NCI-H82 treated with DMSO at 0.1 percent for 48 hours (cell line): Measurements from ENCODE around the gene RGP1.
A peak's percentile ranks its signal among the peaks of the same experiment; 100 is the strongest.

ENCODE experiments used
- DNase-seq: peaks from one replicate; lab custom pipeline; 2025; ENCODE audit not compliant: unreplicated experiment; lab: John Stamatoyannopoulos, UW

RGP1 gene

DNA sequence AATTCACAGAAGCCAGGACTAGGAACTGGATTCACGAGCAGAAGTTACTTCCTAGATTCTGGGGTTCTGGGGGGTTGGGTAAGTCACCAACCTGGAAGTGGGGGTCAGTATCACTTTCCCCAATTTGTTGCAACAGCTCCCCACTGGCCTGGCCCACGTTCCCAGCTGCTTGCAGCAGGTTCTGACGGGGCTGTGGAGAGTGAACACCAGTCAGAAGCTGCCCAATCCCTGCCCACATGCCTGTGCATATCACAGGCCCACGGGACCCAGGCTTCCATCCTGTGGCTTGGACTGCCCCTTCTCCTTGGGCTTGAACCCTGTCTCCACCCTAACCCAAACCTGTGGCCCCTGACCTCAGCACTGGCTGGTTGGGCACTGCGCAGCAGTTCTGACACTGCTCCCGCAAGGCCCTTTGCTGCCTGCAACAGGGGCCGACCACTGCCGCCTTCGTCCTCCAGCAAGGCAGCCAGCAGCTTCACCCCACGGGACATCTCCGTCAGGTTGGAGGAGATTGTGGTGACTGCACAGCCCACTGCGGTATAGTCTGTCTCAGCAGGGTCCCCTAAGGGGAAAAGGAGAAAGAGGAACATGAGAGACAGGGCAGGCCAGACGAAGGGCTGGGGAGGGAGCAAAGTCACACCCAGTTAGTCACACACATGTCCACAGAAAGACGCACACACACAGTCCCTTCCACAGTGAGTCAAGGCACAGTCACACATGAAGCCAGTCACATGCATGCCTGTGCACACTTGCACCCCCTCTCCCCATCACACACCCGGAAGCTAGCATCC, 30.2 kb upstream of the RGP1 start:
- DNase-seq: no peak

DNA sequence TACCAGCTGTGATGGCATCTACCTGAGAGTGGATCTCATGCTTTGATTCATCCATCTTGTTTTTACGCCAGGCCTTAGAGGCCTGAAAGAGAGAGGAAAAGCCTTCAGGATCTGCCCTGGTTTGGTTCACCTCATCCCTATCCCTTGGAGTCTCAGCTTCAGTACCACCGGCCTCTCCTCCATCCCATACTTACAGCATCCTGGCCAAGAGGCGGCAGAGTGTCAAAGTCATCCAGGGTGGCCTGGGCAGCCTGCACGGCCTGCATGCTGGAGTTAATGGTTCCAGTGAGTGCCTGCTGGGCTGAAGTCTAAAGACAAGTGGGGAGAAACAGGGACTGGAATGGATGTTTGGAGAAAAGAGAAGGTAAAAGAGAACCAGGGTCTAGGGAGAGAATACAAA, 29.5 kb upstream of the RGP1 start:
- no peak for DNase-seq

DNA sequence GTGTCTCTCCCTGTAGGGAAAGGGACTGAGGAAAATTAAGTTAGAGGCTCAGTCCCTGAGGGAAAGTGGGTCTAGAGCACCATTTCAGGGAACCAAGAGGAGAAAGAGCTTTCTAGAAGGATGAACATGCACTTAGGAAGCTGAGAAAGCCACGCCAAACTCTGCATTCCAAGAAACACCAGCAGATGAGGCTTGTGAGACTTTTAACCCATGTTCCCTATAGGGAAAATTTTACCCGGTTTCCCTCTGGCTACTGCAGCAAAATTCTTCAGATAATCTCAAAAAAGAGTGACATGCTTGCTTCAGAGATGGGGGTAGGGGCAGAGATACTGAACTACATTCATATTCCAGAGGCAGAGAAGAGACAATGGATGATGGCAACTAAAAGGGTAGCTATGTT, 25.7 kb upstream of the RGP1 start:
- no peak for DNase-seq

DNA sequence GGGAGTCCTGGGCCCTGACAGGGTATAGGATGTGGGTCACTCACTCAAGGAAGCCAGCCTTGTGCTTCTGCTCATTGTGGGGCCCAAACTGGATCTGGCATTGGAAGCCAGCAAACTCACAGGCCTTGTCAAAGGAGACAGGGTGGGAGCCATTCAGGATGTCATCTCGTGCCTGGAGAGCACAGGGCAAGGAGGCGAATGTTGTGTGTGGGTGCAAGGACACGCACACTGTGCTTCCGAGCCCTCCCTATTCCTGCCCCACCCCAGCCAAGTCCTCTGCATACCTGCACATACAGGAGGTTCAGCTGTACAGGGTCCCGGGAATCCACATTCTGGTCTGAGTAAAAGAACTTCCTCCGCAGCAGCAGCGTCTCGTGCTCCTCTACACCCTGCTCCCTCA, 25.2 kb upstream of the RGP1 start:
- no peak for DNase-seq

DNA sequence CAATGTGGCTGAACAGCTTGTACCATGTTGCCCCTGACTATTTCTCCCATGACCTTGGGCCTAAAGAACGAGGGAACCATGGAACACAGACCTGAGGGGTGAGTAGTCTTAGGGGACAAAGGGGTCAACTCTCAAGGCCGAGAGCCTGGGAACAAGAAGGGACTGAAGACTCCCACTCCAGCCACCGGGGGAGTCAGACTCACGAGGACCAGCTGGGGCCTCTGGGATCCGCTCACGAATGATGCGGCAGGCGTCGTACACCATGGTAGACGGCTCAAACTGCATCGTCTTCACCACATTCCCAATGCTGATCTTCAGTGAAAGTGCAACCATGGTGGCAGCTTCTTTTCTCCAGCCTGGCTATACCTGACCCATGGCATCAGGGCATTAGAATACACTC, 23.7 kb upstream of the RGP1 start:
- DNase-seq: no peak

DNA sequence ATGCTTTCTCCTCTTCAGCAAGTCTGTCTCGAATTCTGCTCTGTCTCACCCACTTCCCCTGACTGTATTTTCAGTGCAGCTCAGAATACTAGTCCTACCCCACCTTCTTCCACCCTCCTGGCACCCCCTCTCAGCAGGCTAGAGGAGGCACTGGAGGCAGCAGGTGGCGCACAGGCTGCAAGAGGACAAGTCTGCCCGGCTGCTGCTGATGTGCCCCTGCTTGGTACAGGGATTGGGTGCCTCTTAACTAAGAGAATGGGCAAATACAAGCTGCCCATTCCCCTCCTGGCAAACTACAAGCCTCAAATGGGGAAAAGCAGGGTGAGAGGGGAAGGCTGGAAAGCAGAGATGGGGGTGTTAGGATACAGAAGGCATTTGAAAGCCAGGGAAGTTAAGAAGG, 22.2 kb upstream of the RGP1 start:
- no peak for DNase-seq

DNA sequence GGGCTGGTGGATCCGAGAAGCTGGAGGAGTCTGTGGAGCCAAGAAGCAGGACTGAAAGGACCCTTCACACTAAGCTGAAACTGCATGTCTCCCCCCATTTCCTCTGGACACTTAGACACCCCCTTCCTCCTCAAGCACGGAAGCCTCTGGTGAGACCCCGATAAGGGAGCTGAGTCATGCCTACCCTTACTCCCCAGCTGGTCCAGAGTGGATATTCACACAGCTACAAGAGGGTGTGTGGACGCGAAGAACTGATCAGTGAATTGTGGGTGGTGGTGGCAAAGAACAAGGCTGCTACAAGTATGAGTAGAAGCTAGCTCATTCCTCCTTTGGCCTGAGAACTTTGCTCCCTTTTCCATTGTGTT, 21.4 kb upstream of the RGP1 start:
- no peak for DNase-seq

DNA sequence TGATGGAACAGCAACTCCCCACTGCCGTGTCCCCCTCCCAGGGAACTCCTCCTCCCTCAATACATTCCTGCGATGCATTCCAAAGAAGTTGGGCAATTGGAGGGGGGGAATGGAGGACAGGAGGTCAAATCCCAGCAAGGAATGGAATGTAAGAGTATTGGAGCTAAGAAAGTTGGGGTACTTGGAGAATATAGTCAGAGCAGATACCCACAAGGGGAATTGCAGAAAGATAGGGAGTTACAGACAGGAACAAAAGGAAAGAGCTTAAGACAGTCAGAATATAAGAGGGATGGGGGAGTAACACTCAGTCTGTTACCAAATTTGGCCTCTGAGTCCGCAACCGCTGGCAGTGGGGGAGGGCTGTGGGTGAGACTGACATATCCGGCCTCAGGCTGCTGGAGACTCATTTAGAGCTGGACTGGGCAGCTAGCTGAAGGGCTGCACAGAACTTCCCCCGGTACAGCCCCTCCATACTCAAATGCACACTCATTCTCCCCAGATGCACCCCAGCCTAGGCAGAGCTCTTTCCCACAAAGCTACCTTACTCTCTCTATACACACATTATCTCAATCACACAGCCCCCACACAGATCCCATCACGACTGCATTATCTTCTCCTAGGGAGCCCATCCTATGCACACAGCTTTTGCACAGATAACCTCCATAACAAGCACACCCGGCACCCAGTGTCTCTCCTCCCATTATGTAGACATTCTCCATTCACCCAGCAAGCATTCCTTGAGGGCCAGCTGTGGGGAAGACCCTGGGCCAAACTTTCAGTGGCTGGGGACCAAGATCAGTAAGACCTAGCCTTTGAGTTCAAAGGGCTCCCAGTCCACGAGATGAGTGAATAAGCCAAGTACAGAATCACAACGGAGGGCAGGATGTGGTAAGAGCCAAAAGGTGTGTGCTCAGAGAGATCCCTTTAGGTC, 20.8 kb upstream of the RGP1 start:
- DNase-seq: no peak

DNA sequence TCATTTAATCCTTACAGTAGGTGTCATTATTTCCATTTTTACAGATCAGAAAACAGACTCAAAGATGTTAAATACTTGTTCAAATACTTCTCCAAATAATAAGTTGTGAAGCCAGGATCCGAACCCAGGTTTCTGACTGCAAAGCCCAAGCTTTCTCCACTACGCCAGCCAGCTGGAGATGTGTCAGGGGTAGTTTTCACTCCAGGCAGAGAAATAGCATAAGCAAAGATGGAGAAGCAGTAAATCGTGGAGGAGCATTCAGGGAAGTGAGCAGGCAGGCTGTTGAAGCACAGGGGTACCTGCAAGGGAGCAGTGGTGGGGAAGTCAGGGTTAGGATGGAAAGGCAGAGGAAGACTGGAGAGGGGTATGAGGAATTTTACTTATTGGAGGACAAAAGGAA, 20.0 kb upstream of the RGP1 start:
- no peak for DNase-seq

DNA sequence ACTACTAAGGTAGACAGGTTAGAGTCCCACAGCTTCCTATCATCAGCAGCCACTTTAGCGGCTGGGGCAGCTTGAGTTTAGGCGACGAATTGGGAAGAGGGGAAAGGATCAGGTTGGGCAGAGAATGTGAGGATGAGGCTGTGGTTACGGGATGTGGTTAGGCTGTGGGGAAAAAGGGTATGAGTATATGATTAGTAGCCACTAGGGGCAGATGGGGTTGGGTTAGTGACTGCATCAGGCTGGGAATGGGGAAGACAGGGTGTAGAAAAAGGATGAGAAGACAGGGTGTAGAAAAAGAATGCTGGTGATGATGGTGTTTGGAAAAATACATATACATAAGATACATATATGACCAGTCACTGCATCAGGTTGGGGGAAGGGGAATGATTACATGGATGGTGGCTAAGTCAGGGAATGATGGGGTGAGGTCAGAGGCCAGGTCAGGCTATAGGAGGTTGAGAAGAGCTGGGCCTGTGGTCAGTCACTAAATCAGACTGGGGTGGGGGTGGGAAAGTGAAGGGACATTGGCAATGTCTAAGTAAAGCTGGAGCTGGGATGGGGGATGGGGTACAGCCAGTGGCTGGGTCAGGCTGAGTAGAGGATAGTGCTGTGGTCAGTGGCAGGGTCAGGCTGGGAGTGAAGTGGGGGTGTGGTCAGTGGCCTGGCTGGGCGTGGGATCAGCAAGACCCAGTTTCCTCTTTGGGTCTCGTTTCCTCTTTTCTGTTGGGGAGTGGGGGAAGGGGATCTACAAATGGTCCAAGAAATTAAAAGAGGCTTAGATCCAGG, 19.2 kb upstream of the RGP1 start:
- no peak for DNase-seq

DNA sequence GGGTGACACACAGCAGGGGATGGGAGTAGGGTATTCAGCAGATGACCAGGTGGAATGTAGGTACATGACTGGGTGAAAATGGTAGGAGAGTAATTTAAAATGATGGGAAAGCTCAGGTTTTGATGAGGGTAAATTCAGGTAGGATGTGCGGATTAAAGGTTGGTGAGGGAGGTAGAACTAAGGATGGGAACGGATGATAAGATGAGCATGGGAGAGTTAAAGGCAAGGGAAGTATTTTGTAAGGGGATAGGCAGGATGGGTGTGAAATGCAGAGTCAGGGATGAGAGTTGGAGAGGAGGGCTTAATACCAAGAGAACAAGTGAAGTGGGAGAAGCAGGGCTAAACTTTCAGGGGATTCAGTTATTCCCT, 18.6 kb upstream of the RGP1 start:
- no peak for DNase-seq

DNA sequence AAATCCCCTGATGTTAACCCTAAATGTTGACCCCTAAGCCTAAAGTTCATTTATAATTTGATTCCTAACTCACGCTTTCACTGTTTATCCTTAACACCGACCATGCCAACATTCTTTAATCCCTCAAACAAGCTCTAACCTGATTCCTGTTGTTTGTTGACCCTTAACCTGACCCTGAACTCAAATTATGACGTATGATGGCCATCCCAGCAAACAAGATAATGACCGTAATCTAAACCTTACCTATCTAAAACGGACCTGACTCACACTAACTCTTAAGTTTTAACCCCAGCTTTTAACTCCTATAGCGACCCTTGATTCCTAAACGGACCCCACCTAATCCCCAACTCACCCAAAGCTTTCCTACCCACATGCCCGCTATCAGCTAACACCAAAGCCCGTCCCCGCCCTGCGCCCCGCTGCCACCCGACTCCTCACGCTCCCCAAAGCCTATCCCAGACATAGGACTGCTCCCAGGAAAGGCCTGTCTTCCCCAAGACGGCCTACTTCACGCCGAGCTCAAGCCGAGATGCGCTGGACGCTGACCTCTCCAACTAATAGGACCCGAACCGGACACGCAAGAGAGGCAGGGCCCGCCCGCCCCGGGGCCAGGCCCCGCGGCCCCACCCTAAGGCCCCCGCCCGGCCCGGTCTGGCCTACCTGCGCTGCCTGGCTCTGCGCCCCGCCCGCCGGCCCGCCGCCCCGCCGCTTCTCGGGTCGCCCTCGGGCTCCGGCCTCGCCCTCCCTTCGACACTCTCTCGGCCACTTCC, 17.5 kb upstream of the RGP1 start:
- no peak for DNase-seq

DNA sequence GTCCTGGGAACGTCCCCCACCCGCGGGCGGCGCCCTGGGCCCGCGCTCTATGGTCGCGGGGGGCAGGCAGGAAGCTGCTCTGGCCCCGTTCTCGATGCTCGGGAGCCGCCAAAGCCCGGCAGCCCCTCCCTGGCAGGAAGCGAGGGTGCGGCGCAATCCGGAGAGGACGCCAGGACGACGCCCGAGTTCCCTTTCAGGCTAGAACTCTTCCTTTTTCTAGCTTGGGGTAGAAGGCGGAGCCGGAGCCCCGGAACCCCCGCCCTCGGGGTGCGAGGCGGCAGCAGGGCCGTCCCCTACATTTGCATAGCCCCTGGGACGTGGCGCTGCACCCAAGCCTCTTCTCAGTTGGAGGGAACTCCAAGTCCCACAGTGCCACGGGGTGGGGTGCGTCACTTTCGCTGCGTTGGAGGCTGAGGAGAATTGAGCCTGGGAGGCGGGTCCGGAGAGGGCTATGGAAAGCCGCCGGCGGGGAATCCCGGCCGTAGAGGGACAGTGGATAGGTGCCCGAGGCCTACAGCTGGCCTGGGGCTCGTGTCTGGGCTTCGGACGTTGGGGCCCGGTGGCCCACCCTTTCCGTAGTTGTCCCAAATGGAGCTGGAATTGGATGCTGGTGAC, 16.8 kb upstream of the RGP1 start, which contains the start of the genes CREB3 and TLN1:
CREB3 (plus strand) TSS at position 482 of the 615 bp plus-strand sequence; CDS start at position 589, 107 bp downstream.
TLN1 (minus strand) TSS at position 11 of the 615 bp plus-strand sequence. CDS start 6,501 bp downstream, outside the sequence.
- peak; percentile 92 for DNase-seq

DNA sequence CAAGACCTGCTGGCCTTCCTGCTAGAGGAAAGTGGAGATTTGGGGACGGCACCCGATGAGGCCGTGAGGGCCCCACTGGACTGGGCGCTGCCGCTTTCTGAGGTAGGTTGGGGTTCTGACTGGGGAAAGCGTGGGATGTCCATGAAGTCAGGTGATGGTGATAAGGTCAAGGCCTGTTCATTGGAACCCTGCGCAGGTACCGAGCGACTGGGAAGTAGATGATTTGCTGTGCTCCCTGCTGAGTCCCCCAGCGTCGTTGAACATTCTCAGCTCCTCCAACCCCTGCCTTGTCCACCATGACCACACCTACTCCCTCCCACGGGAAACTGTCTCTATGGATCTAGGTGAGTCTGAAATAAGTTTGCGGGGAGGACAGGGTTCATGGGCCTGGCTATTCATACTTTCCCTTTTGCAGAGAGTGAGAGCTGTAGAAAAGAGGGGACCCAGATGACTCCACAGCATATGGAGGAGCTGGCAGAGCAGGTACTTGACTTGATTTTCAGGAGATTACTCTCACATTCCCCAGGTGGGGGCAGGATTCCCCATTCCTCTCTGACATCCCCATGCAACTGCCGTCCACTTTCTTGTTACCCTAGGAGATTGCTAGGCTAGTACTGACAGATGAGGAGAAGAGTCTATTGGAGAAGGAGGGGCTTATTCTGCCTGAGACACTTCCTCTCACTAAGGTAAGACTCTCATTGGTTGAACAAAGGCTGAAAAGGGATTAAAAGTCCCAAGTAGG, 16.1 kb upstream of the RGP1 start:
- peak; percentile 21 for DNase-seq

DNA sequence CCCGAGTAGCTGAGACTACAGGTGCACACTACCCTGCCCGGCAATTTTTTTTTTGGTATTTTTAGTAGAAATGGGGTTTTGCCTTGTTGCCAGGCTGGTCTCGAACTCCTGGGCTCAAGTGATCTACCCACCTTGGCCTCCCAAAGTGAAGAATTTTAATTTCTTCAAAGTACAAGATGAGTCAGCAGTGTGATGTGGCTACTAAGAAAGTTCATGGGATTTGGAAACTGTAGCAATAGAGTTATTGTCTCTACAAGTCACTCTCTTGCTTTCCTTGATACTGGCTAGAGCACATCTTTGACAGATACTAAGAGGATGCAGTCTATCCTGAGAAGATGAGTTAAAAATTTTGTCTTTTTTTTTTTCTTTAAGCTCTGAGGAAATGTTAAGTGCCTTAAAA, 15.0 kb upstream of the RGP1 start:
- no peak for DNase-seq

DNA sequence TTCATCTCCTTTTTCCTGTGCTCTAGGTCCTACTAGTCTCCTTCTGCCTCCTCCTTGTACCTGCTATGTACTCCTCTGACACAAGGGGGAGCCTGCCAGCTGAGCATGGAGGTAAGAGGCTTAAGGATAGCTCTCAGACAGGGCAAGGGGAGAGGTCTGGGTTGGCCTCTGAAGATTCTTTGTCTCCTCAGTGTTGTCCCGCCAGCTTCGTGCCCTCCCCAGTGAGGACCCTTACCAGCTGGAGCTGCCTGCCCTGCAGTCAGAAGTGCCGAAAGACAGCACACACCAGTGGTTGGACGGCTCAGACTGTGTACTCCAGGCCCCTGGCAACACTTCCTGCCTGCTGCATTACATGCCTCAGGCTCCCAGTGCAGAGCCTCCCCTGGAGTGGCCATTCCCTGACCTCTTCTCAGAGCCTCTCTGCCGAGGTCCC, 12.9 kb upstream of the RGP1 start:
- DNase-seq: peak; percentile 45

DNA sequence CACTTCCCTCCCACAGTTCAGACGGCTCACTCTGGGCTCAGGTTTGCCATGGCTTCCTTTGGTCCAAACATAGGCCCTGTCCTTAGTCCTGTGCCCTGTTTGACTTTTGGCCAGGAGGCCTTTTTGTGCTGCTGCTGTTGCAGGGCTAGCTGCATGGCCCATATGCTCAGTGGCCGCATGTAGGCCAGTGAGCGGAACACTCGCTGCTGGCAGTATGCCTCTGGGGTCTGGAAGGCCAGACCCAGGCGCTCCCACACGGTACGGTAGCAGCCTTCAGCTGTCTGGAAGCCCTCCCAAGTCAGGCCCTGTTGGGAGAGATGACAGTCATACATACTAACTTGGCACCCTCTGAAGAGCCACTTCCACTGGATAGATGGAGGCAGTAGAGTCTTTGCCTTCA, 11.9 kb upstream of the RGP1 start:
- DNase-seq: no peak

DNA sequence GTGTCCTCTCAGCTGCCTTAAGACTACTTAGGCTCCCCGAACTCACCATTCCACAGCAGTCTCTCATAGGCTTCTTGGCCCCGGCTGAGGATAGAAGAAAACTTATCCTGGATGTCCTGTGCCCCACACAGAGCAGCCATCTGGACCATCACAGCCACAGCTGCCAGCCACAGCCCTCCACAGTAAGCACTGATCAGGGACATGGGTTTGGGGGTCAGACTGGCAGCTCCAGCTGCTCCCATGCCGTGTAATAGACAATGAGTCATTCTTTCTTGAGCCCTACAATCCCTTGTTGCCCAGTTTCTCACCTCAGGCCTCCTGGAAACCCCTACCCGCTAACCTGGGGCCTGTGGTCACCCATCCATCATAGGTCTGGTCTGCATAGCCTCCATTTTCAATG, 10.9 kb upstream of the RGP1 start:
- no peak for DNase-seq

DNA sequence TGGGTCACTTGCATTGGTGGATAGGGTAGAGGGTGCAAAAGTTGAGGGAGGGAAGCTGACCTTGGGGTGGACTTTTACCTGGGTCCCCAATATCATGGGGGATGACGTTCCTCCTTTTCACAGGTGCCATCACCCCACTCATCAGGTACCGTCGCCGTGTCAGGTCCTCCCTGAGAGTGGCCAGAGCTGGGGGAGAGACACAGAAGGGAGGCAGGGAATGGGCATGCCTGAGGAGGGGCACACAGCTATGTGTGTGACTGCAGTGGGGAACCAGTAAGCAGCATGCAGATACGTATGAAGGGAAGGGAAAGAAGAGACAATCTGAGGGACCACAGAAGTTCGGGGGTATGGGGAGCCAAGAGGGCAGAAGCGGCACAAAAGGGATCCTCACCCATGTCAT, 10.2 kb upstream of the RGP1 start:
- no peak for DNase-seq
